ENCODE data around the gene JMJD1C.

DNA sequence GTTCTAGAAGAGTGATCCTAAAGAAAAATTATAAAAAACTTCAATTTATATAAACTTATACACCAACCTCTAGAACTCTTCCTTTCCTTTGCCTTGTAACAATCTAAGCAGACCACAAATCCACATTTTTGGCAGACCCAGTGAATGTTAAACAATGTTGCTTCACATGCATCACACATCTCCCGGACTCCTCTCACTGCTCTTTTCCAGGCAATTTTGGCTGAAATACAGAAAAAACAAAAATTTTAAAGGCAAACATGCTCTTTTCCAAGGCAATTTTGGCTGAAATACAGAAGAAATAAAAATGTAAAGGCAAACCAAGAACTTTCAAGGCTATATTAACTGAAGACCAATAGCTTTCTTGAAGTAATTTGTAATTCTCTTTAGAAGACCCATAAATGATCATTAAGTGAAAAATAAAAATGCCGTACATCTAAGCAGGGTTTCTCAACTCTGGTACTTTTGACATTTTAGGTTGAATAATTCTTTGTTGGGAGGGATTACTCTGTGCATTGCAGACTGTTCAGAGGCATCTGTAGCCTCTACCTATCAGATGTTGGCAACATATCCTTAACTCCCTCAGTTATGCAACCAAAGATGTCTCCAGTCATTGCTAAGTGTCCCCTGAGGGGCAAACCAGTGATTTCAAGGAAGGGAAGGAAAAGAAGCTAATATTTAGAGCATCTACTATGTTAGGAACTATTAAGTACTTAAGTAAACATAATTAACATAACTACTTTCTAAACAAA is 268.3 kb downstream of the JMJD1C start:
- TF ChIP-seq USF2 (IDR thresholded peaks at IDR 0.05; ENCODE audit: borderline replicate concordance, low read depth, low read length) (no peak), CTCF (IDR thresholded peaks at IDR 0.05 in 2 of 3, conservative IDR thresholded peaks at IDR 0.05 in 1 of 3; ENCODE audit: control insufficient read depth in 2 of 3, extremely low read depth in 1 of 3, insufficient read depth in 1 of 3, low read depth in 3 of 3, low read length in 3 of 3) (no peak), IKZF2 (IDR thresholded peaks at IDR 0.05) (no peak), NFIC (IDR thresholded peaks at IDR 0.05; ENCODE audit: low read depth, low read length) (no peak), ATF3 (IDR thresholded peaks at IDR 0.05; ENCODE audit: borderline replicate concordance, extremely low read depth, low read depth, low read length) (no peak), GABPA (IDR thresholded peaks at IDR 0.05; ENCODE audit: low read depth) (no peak)

Data from GM12878 (cell line).